ENCODE results near the gene TMSB10.
"Not testable (repeated sequence)": the region's sequence is repeated elsewhere in the genome, so short reads cannot be mapped to it uniquely, and the experiment has no call there.

Gene TMSB10

DNA sequence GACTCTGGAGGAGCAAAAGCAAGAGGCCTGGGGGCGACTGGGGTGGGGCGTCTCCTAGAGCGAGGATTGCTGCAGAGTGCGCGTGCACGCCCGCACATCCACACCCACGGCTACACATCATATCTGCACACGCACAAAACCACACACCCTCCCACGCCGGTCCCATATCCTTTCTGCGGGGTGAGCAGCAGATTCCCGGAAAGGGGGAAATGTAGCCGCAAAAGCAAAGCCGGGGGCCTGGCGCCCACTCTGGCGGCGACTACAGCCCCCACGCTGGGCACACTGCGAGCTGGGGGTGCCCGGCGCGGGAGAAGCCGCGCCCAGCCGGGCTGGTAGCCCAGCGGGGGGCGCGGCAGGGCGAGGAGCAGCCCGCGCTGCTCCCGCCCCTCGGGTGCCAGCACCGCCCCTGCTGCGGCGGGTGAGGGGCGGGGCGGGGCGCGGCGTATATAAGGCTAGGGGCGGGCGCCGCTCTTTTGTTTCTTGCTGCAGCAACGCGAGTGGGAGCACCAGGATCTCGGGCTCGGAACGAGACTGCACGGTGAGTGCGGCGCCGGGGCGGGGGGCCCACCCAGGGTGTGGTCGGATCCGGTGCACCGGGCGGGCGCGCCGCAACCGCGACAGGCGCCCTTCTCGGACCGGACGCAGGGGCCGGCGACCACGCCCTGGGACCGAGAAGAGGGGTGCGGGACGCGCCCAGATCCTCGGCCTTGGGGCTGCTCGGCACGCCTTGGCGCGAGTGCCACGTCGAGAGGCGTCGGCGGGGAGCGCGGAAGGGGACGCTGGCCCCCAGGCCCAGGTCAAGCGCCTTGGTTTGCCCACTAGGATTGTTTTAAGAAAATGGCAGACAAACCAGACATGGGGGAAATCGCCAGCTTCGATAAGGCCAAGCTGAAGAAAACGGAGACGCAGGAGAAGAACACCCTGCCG lies at the start of gene TMSB10:
Gene TMSB10 (plus strand): TSS at position 476 of the 927 bp plus-strand sequence.
- DNase-seq = peak; percentile 94

- no peak for DNase-seq
Observed at GRCh38 chr2:84855731-84856130, 49.7 kb upstream of the TMSB10 start.

- no peak for DNase-seq
Observed at GRCh38 chr2:84856787-84857186, 48.7 kb upstream of the TMSB10 start.

DNA sequence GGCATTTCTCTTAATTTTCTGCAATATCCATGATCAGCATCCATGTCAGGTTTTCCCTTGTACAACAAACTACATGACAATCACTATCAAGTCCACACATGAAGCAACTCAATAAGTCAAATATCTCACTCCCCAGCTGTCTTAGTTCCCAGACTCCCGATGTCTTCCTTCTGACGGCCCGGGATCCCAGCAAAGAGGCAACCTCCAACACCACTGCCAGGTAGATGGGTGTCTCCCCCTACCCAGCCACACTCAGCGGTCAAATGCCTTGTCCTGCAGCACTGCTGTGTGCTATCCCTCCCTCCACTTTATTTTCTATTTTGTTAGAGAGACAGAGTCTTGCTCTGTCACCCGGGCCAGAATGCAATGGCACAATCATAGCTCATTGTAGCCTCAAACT lies 47.9 kb upstream of the TMSB10 start:
- DNase-seq = no peak

GRCh38 chr2:84858123-84858522 lies 47.3 kb upstream of the TMSB10 start:
- DNase-seq = no peak

- DNase-seq = no peak
Observed at GRCh38 chr2:84858937-84859336, 46.5 kb upstream of the TMSB10 start.

DNA sequence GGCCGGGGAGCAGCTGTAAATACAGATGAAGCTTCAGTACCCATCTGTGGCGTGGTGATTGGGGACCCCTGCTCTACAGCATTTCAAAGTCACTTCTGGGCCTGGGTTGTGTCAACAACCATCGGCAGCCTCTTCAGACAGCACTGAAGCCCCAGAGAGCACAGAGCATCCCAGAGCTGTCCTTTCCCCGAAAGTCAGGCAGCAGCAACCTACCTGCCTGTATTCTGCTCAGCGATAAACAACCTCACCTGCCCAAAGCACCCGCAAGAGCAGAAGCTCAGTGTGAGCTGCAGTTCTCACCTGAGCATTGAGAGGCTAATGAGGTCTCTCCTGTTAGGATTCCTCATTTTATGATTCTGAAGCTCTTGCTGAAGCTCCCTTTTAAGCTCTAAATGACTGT lies 43.9 kb upstream of the TMSB10 start:
- DNase-seq = no peak

DNA sequence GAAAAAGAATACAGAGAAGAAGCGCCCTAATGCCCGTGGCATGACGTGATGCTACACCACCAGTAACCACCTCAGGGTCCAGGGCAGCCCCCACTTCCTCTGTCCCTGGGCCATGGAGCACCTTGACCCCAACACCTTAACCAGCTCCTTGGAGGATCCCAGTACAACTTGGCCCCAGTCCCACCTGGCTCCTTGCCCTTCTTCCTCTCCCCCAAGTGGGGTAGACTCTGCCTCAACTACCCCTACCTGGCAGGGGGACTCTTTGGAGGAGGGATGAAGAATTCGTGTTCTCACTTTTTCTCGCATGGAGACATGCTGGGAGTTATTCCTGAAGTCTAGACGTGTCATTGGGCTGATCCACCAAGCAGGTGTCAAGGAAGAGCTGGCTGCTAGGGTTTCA lies 43.5 kb upstream of the TMSB10 start:
- no peak for DNase-seq

- peak; percentile 24 for DNase-seq
Observed at GRCh38 chr2:84865181-84865783, 40.2 kb upstream of the TMSB10 start.

DNA sequence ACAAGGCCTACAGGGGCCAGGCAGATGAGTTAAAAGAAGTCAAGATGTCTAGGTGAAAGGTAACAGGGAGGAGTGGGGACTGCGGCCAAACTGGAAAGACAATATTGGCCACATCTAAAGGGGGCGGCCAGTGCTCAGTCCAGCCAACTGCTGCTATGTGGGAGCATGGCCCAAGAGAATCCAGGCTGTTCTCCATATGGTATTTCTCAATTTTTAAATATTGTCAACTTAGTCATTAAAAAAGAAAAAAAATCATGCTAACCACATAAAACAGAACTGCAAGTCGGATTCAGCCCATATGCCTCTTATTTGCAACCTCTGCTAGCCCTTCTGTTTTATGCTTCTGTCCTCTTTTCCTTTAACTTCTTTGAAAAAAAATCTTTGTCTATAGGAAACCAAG lies 39.3 kb upstream of the TMSB10 start:
- DNase-seq = no peak

DNA sequence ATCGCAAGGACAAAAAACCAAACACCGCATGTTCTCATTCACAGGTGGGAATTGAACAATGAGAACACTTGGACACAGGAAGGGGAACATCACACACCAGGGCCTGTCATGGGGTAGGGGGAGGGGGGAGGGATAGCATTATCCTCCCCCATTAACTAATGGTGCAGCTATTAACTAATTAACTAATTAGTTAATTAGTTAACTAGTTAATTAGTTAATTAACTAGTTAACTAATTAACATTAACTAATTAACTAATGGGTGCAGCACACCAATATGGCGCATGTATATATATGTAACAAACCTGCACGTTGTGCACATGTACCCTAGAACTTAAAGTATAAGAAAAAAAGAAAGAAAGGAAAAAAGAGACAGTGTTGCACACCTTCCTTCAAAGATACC lies 37.1 kb upstream of the TMSB10 start:
- not testable (repeated sequence) for DNase-seq

GRCh38 chr2:84870306-84870705 lies 35.1 kb upstream of the TMSB10 start:
- DNase-seq = no peak

DNA sequence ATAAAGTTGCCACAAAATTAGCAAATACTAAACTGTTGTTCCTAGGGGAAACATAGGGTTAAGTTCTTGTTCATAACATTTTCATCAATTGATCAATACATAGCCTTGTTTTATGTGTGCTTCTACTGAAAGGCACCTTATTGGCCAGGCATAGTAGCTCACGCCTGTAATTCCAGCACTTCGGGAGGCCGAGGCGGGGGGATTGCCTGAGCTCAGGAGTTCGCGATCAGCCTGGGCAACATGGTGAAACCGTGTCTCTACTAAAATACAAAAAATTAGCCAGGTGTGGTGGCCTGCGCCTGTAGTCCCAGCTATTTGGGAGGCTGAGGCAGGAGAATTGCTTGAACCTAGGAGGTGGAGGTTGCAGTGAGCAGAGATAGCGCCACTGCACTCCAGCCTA lies 32.8 kb upstream of the TMSB10 start:
- DNase-seq = not testable (repeated sequence)

DNA sequence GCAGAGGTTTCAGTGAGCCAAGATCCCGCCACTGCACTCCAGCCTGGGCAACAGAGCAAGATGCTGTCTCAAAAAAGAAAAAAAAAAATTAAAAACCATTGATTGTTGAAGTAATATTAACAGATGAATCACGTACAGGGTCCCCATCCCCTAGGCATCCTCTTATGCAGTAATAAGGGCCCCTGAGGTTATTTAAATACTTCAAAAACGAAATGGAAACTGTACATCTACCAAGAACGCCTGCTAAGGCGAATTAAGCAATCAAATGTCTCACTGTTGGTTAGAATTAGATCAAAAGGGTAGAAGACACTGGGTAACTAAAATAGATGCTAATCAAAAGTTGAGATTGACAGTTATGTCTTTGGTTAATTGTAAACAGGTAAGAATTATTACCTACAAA lies 32.1 kb upstream of the TMSB10 start:
- DNase-seq = no peak

DNA sequence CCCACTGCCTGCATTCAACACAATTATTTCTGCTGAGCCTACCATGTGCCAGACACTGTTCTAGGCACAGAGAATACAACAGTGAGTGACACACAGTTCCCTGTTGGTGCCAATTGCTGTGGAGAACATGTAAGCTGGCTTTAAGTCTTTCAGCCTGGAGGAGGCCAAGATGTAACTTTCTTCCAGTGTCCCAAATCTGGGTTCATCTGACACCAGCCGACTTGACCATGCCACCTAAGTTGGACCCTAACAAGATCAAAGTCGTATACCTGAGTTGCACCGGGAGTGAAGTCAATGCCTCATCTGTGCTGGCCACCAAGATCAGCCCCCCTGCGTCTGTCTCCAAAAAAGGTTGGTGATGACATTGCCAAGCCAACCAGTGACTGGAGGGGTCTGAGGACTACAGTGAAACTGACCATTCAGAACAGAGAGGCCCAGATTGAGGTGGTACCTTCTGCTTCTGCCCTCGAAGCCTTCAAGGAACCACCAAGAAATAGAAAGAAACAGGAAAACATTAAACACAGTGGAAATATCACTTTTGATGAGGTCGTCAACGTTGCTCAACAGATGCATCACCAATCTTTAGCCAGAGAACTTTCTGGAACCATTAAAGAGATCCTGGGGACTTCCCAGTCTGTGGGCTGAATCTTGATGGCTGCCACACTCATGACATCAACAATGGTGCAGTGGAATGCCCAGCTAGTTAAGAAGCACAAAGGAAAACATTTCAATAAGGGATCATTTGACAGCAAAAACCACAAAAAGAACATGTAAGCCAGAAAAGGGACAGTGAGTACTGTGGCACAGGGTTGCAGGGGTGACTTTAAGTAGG lies 30.9 kb upstream of the TMSB10 start:
- no peak for DNase-seq

GRCh38 chr2:84875213-84875560 lies 30.3 kb upstream of the TMSB10 start:
- no peak for DNase-seq

- DNase-seq = not testable (repeated sequence)
Observed at GRCh38 chr2:84875619-84876018, 29.8 kb upstream of the TMSB10 start.

DNA sequence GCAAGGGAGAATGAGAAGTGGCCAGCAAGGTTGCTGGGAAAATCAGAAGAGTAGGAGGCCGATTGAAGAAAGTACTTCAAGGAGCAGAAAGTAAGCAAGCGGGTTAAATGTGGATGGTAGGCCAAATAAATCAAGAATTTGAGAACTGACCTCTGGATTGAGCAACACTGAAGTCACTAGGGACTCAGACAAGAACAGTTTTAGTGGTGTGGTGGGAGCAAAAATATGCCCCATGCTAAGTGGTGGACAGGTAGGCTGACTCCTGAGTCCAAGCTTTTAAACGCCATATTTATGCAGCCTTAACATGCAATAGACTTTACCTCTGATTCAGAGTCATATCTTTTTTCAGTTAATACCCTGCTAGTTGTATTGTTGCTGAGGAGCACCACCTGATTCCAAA lies 29.1 kb upstream of the TMSB10 start:
- DNase-seq = no peak

DNA sequence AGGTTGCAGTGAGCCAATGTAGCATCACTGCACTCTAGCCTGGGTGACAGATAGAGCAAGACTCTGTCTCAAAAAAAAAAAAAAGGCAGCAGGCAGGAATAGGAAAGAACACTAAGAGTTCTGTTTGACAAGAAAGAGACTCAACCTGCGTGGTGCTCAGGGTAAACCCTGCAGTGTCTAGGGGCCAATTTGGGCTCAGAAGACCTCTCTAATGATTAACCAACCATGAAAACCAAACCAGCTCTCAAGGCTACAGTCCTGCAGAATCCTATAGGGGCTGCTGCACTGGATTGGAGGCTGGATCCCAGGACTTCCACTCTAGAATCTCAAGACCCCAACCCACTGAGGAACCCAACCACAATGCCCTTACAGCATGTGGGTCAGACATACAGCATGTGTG lies 27.0 kb upstream of the TMSB10 start:
- no peak for DNase-seq

- DNase-seq = no peak
Observed at GRCh38 chr2:84878896-84879583, 26.4 kb upstream of the TMSB10 start.

DNA sequence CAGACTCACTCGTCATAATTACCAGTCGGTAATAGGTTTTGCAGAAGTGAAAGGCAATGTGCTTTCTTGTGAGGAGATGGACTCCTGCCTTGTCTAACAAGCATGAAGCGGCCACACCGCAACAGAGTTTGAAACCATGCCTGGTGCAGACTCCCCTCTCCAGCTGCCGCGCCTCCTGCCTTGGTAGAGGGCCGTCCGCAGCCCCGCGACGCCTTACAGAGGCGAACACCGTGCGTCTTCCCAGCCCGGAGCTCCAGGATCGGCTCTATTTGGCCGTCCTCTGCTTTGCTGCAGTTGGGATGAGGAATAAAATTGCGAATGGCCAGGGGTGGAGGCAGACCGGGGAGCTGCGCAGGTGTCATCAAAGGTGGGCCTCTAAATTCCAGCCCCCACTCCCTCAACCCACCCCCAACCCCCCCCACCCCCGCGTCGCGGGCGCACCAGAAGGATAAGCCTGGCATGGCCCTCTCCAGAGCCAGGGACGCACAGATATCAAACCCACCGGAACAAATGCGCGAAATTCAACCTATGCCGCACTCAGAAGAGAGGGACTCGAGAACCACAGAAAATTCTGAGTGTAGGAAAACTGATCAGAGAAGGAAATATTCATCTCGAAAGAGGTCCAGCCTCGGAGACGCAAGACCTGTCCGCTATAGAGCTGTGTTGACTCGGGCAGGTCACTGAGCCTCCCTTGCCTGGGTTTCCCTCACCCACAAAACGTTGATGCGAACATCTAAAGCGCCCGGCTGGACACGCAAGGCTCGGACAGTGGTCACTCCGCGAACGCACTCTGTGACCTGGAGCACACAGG lies 25.7 kb upstream of the TMSB10 start:
- DNase-seq = peak; percentile 28

- DNase-seq = peak; percentile 47
Observed at GRCh38 chr2:84880395-84880644, 25.1 kb upstream of the TMSB10 start.

Measured in eye (tissue), 1 donor.